Skin epidermis (tissue), 12 donors: Measurements from ENCODE around the gene CLDND1.
A peak's percentile ranks its signal among the peaks of the same experiment; 100 is the strongest.
"Not testable (repeated sequence)": the region's sequence is repeated elsewhere in the genome, so short reads cannot be mapped to it uniquely, and the experiment has no call there.

Experiments
- H3K27ac ChIP-seq, 21 experiments: fragments of 200-600 bp; sonication (generic) in 11 of 21; one replicate each; pipeline ENCODE4 v1.5.0; 2020; ENCODE audit warnings: mild to moderate bottlenecking in 3 of 21, inconsistent platforms in 2 of 21, moderate library complexity in 2 of 21
- H3K4me3 ChIP-seq, 7 experiments: fragments of 200-600 bp; sonication (generic) in 2 of 7; one replicate each; pipeline ENCODE4 v1.5.0; 2020; ENCODE audit warnings: inconsistent platforms in 2 of 7, mild to moderate bottlenecking in 2 of 7, moderate library complexity in 1 of 7

The CLDND1 gene

DNA sequence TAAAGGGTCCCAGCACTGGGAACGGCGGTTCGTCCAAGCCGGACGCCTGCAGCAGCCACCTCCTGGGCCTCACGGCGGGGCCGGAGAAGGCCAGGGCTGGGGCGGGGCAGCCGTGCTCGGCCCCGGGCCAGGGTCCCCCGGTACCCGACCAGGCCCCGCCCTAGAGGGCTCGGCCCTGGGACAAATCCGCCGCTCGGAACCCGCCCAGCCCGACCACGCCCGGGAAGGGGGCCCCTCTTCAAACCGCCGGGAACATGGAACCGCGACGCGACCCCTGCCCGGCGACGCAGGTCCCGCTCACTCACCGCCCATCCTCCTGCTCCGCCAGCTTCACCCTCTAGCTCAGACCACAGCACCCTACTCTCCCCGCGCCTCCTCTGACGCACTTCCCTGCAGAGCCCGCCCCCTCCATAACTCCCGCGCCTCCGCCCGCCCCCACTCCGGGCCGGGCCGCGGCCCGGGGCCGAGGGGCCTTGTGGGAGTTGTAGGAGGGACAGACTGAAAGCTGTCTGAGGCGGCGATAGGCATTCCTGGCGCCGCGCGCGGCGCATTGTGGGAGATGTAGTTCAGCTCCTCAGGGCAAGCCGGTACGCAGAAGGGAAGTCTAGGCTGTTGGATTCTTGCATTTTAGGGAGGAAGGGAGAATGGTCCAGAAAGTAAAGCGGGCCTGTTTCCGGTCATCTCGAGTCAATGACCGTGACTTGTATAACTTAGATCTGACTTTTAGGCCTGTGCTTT, at the start of gene CLDND1:
TSS of gene CLDND1 (minus strand) at position 359 of the 738 bp plus-strand sequence. CDS start 1,478 bp downstream, outside the sequence.
- Histone ChIP-seq H3K27ac (peak within 1 kb of the TSS; percentile 76 to 99 (median 96)), H3K4me3 (peak within 1 kb of the TSS; percentile 67 to 99 (median 85))

GRCh38 chr3:98568402-98568801, 45.7 kb upstream of the CLDND1 start:
- peak overlapping the region in 5 of 21 experiments; percentile 27 to 85 (median 46) for H3K27ac ChIP-seq
- H3K4me3 ChIP-seq, result no peak overlapping the region

DNA sequence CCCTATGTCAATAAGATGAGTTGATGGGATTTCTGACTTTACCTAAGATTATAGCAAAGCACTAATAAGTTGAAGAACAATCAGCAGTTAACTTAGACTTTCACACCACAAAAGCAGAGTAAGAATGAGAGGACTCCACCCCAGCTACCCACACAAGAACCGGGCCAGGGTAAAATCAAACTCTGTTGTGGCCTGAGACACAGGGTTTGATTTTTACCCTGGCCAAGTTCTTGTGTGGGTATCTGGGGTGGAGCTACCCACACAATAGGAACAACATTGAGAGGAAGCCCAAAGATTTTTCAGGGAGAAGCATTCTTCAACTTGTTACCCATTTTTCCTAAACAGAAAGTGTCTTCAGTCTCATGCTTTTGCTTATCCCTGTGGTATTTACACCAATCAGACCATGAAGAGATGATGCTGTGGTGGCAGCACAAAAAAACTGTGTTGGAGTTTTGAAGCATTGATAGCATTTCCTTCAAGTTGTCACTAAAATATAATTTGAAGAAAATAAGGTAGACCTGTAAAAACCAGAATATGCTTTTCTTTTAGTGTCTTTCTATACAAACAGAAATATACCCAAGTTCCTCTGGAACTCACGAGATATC, 45.1 kb upstream of the CLDND1 start:
- Histone ChIP-seq H3K27ac (peak overlapping the region in 6 of 21 experiments; percentile 27 to 85 (median 37)), H3K4me3 (no peak overlapping the region)

DNA sequence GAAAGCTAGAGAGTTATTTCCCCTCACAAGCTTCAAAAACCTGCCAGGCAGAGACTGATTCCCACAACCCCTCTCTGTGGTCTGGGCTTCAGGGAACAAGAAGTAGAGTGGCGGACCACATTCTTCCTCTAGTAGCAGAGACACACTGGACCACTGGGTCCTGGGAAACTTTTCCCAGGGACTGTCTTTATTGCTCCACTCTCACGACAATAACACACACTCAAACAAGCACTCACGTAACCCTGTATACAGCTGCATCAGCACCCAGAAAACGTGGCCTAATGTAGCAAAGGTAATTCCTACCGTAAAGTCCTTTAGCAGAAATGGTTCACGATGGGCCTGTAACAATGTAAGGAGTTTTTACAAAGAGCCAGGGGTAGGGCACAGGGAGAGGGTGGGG, 43.1 kb upstream of the CLDND1 start:
- peak overlapping the region in 5 of 21 experiments; percentile 44 to 85 (median 72) for H3K27ac ChIP-seq
- H3K4me3 ChIP-seq, result no peak overlapping the region

DNA sequence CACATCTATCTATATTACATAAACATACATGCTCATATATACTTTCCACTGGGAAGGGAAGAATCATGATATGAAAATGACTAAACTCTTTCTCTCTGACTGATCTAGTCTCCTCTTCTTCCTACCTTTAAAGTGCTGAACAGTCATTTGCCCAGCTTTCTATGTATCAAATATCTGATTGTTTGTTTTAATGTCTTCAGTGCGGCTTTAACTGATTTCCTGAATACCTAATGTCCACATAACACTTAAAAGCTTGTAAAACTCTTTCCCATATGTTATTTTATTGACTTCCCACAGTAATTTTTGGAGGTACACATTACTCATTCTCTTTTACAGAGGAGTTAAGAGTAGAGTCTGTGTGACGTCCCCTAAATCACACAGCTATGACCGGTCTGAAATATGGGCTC, 42.5 kb upstream of the CLDND1 start:
- Histone ChIP-seq H3K4me3 (no peak overlapping the region), H3K27ac (peak overlapping the region in 6 of 21 experiments; percentile 32 to 85 (median 74))

GRCh38 chr3:98564282-98565005, 41.7 kb upstream of the CLDND1 start:
- H3K27ac ChIP-seq, result peak overlapping the region in 7 of 21 experiments; percentile 50 to 85 (median 75)
- no peak overlapping the region for H3K4me3 ChIP-seq

GRCh38 chr3:98563661-98564281, 41.1 kb upstream of the CLDND1 start:
- peak overlapping the region in 7 of 21 experiments; percentile 50 to 85 (median 75) for H3K27ac ChIP-seq
- no peak overlapping the region for H3K4me3 ChIP-seq

DNA sequence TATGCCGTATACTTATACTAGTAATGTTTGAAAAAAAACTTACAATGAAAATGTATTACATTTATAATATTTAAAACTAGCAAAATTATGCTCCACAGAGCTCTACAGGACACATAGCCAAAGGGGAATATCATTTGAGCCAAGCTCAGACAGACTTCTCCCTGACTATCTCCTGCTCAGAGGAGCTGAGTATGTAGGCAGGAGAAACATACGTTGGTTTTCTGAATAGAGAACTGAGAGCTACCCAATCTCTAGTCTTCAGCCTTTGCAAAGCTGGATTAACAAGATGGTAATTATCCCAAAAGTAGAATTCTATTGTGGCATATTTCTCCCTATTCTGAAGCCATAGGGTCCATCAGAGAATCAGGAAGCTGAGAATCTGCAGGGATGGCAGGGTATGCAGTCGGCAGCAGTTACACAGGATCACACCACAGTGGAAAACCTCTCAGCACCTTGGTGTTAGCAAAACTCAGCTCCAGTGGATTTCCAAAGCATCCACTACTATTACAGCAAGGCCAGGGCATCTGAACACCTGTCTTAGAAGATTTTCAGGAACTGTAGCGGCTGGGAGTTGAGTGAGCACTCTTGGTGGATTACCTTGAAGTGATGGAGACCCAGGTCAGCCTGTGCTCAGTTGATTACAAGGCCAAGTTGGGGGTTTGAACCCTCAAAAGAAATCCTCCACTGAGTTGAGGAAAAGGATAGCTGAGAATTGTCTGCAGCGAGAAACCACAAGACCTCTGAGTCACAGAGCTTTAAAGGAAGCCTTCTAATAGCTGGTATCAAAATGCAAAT, 39.2 kb upstream of the CLDND1 start:
- Histone ChIP-seq H3K27ac (peak overlapping the region in 3 of 21 experiments; percentile 55 to 85 (median 76)), H3K4me3 (no peak overlapping the region)

- H3K27ac ChIP-seq, result peak overlapping the region in 2 of 21 experiments; percentile 18 to 85
Observed at GRCh38 chr3:98560911-98561310, 38.2 kb upstream of the CLDND1 start.

GRCh38 chr3:98559769-98560168, 37.1 kb upstream of the CLDND1 start:
- not testable (repeated sequence) for H3K4me3 ChIP-seq
- H3K27ac ChIP-seq, result peak overlapping the region in 1 of 21 experiments; percentile 90

More at GRCh38 chr3:98560911-98561310, 38.2 kb upstream of the CLDND1 start:
- no peak overlapping the region for H3K4me3 ChIP-seq

- Histone ChIP-seq H3K27ac (peak overlapping the region in 3 of 21 experiments; percentile 2 to 90 (median 77)), H3K4me3 (no peak overlapping the region)
Observed at GRCh38 chr3:98558100-98558827, 35.6 kb upstream of the CLDND1 start.

DNA sequence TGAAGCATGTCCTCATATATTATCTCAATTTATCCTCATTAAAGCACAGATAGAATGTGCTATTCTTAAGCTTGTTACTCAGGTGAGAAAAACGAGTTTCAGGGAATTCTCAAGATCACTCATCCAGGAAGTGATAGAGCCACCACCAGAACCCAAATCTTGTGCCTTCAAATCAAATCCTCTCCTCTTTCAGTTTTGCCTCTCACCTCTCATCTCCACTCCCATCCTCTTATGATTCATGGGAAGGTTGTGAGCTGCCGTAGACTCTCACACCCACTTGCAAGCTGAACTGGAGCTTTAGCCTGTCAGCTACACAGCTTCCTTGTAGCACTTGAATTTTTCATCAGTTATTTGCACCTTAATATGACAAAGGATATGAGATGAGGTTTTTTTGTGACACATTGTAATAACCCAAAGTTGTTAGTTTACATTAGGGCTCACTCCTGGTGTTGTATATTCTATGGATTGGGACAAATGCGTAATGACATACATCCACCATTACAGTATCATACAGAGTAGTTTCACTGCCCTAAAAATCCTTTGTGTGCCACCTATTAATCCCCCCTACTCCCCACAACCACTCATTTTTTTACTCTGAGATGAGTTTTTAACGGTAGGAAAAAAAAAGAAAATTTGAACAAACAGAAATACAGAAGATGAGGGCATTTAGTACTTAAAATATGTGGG, 34.8 kb upstream of the CLDND1 start:
- peak overlapping the region in 6 of 21 experiments; percentile 2 to 90 (median 66) for H3K27ac ChIP-seq
- H3K4me3 ChIP-seq, result no peak overlapping the region

GRCh38 chr3:98556164-98557130, 33.7 kb upstream of the CLDND1 start:
- Histone ChIP-seq H3K4me3 (no peak overlapping the region), H3K27ac (peak overlapping the region in 7 of 21 experiments; percentile 34 to 90 (median 64))

- H3K27ac ChIP-seq, result peak overlapping the region in 4 of 21 experiments; percentile 26 to 90 (median 70)
Observed at GRCh38 chr3:98555025-98555379, 32.3 kb upstream of the CLDND1 start.

DNA sequence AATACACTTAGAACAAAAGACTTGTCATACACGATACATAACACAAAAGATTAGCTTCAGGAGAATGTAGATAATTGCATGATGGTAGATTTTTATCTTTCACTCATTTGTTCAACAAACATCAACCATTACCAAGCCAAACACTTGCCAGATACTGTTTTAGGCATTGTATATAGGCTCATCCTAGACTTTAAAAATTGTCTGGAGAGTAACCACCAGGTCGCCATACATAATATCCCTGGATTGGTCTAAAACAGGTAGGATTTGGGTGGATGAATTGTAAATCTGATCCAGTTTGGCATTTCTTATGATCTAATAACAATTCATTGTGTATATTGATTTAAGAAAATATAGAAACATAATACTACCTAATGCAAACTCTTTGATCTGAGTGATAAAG, 31.9 kb upstream of the CLDND1 start:
- peak overlapping the region in 2 of 21 experiments; percentile 77 to 90 for H3K27ac ChIP-seq

More at GRCh38 chr3:98555025-98555379, 32.3 kb upstream of the CLDND1 start:
- no peak overlapping the region for H3K4me3 ChIP-seq

DNA sequence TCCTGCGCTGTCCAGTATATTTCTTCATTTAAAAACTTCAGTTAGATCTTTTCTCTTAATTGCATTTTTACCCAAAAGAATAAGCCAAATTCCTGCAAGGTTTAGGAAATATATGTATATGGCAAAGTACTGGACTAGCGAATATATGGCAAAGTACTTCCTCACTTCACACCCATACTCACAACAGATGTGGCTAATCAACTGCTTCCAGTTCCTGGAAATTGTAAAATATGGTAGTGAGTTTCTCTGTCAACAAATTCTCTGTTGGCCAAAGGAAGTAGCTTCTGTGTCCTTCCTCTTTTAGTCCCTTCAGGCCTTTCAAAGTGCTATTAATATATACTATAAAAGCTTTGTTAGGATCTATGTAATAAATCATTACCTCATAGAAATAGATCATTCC, 31.1 kb upstream of the CLDND1 start:
- Histone ChIP-seq H3K27ac (peak overlapping the region in 5 of 21 experiments; percentile 2 to 90 (median 18)), H3K4me3 (no peak overlapping the region)

More for the DNA sequence above, 31.9 kb upstream of the CLDND1 start:
- H3K4me3 ChIP-seq, result no peak overlapping the region
